OCI-LY1 (cell line): ENCODE data around the gene GDI1.

Experiments
- H2AFZ ChIP-seq: fragments of 200-600 bp; sonication (generic), shearing (Covaris generic); 2 replicates; pipeline ENCODE4 v1.6.0; 2014; ENCODE audit warnings: antibody characterized with exemption, mild to moderate bottlenecking, low read length
- H3F3A ChIP-seq: fragments of 200-600 bp; sonication (generic), shearing (Covaris generic); 2 replicates; pipeline ENCODE4 v1.6.0; 2014; ENCODE audit warnings: mild to moderate bottlenecking, antibody characterized with exemption, low read length, moderate library complexity; ENCODE audit not compliant: insufficient read depth
- H3K27ac ChIP-seq: fragments of 200-600 bp; sonication (generic); 2 replicates; pipeline ENCODE4 v1.5.1; 2014; ENCODE audit warnings: low read length, mixed run types, mild to moderate bottlenecking, low read depth; ENCODE audit not compliant: poor library complexity, severe bottlenecking
- H3K27me3 ChIP-seq: fragments of 200-600 bp; sonication (generic); 2 replicates; pipeline ENCODE4 v1.6.0; 2014; ENCODE audit warnings: antibody characterized with exemption, mild to moderate bottlenecking, low read length, moderate library complexity; ENCODE audit not compliant: insufficient read depth
- H3K36me3 ChIP-seq: fragments of 200-600 bp; sonication (generic); 2 replicates; pipeline ENCODE4 v1.6.1; 2014; ENCODE audit warnings: mild to moderate bottlenecking, antibody characterized with exemption, low read length, moderate library complexity, mixed read lengths; ENCODE audit not compliant: insufficient read depth
- H3K4me1 ChIP-seq: fragments of 200-600 bp; sonication (generic); 2 replicates; pipeline ENCODE4 v1.5.1; 2014; ENCODE audit warnings: mild to moderate bottlenecking, low read length, moderate library complexity; ENCODE audit not compliant: insufficient read depth, severe bottlenecking
- H3K4me2 ChIP-seq: fragments of 200-600 bp; sonication (generic), shearing (Covaris generic); 2 replicates; pipeline ENCODE4 v1.6.1; 2014; ENCODE audit warnings: low read length
- H3K4me3 ChIP-seq: fragments of 200-600 bp; sonication (generic); 2 replicates; pipeline ENCODE4 v1.5.1; 2014; ENCODE audit warnings: low read length, low read depth, mild to moderate bottlenecking, mixed read lengths; ENCODE audit not compliant: poor library complexity, severe bottlenecking
- H3K79me2 ChIP-seq: fragments of 200-600 bp; shearing (Covaris generic); 2 replicates; pipeline ENCODE4 v1.6.1; 2016; ENCODE audit warnings: mixed run types, low read length, mixed read lengths; ENCODE audit not compliant: insufficient read depth
- H3K9ac ChIP-seq: fragments of 200-600 bp; sonication (generic), shearing (Covaris generic); 2 replicates; pipeline ENCODE4 v1.6.1; 2014; ENCODE audit warnings: mild to moderate bottlenecking, low read length, mixed read lengths
- H3K9me2 ChIP-seq: fragments of 200-600 bp; sonication (generic), shearing (Covaris generic); 2 replicates; pipeline ENCODE4 v1.6.1; 2014; ENCODE audit warnings: low read depth, mild to moderate bottlenecking, low read length, mixed read lengths
- H3K9me3 ChIP-seq: fragments of 200-600 bp; shearing (Covaris generic); 2 replicates; pipeline ENCODE4 v1.6.1; 2014; ENCODE audit warnings: low read length, mixed read lengths
- H4K20me1 ChIP-seq: fragments of 200-600 bp; sonication (generic), shearing (Covaris generic); 2 replicates; pipeline ENCODE4 v1.6.0; 2016; ENCODE audit warnings: mild to moderate bottlenecking, low read length; ENCODE audit not compliant: insufficient read depth
- EZH2 ChIP-seq: fragments of 200-600 bp; sonication (generic), shearing (Covaris generic); IDR thresholded peaks from 2 replicates; pipeline ENCODE4 v1.8.0; 2017; ENCODE audit warnings: borderline replicate concordance, mixed run types, mild to moderate bottlenecking, antibody characterized with exemption, low read length, moderate library complexity, mixed read lengths
- TF ChIP-seq, protein P1 (sequence below): fragments of 200-600 bp; sonication (generic), shearing (Covaris generic); IDR thresholded peaks from 2 replicates; pipeline ENCODE4 v1.5.1; 2017; ENCODE audit warnings: mild to moderate bottlenecking, antibody characterized with exemption, low read length, moderate library complexity, mixed read lengths

GDI1 gene

GRCh38 chrX:154429711-154430110 is 7.2 kb upstream of the GDI1 start:
- peak overlapping the region; percentile 87; the same call in 1 of the 2 replicates for H3K9ac ChIP-seq
- H3K9me3 ChIP-seq: no peaks in the 10 kb centered on the region
- no peaks in the 10 kb centered on the region for H3K27me3 ChIP-seq
- no peaks in the 10 kb centered on the region for H4K20me1 ChIP-seq
- H2AFZ ChIP-seq: no peak overlapping the region
- H3K4me3 ChIP-seq: peak overlapping the region; percentile 85
- H3K27ac ChIP-seq: no peak overlapping the region
- H3K4me1 ChIP-seq: peaks cover 16% of the 10 kb centered on the region
- H3K9me2 ChIP-seq: no peaks in the 10 kb centered on the region
- H3K4me2 ChIP-seq: peak overlapping the region; percentile 98
- TF ChIP-seq EZH2: no peak
- TF ChIP-seq, protein P1, sequence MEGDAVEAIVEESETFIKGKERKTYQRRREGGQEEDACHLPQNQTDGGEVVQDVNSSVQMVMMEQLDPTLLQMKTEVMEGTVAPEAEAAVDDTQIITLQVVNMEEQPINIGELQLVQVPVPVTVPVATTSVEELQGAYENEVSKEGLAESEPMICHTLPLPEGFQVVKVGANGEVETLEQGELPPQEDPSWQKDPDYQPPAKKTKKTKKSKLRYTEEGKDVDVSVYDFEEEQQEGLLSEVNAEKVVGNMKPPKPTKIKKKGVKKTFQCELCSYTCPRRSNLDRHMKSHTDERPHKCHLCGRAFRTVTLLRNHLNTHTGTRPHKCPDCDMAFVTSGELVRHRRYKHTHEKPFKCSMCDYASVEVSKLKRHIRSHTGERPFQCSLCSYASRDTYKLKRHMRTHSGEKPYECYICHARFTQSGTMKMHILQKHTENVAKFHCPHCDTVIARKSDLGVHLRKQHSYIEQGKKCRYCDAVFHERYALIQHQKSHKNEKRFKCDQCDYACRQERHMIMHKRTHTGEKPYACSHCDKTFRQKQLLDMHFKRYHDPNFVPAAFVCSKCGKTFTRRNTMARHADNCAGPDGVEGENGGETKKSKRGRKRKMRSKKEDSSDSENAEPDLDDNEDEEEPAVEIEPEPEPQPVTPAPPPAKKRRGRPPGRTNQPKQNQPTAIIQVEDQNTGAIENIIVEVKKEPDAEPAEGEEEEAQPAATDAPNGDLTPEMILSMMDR: no peak
- peaks cover 15% of the 10 kb centered on the region; the same call in 1 of the 2 replicates for H3K36me3 ChIP-seq
- no peaks in the 10 kb centered on the region for H3K79me2 ChIP-seq
- H3F3A ChIP-seq: no peaks in the 10 kb centered on the region

DNA sequence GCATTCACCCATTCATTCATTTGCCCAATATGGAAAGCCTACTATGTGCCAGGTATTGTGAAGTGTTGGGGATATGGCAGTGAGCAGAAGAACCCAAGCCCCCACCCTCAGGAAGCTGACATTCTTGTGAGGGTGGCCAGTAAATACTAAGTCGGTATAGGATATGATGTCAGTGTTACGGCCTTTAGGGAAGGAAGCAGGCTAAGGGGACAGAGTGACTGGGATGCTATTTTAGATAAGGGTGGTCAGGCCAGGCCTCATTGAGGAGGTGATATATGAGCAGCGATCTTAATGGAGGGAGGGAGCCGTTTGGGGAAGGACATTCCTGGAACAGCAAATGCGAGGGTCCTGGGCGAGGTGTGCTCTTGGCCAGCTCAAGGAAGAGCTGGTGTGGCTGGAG is 6.5 kb upstream of the GDI1 start:
- Histone ChIP-seq H3K9ac (no peak overlapping the region), H3K27me3 (no peaks in the 10 kb centered on the region), H3K79me2 (no peaks in the 10 kb centered on the region), H3K4me3 (no peak overlapping the region), H2AFZ (no peak overlapping the region), H3K27ac (no peak overlapping the region), H3F3A (no peaks in the 10 kb centered on the region), H3K4me1 (peaks cover 16% of the 10 kb centered on the region), H3K36me3 (peaks cover 21% of the 10 kb centered on the region; the same call in 1 of the 2 replicates), H4K20me1 (no peaks in the 10 kb centered on the region), H3K9me2 (no peaks in the 10 kb centered on the region), H3K4me2 (no peak overlapping the region), H3K9me3 (no peaks in the 10 kb centered on the region)
- TF ChIP-seq, protein P1: no peak
- no peak for TF ChIP-seq EZH2

- Histone ChIP-seq H2AFZ (no peak overlapping the region), H3F3A (no peaks in the 10 kb centered on the region), H3K4me1 (peaks cover 18% of the 10 kb centered on the region), H3K9me3 (no peaks in the 10 kb centered on the region), H3K9ac (no peak overlapping the region), H3K36me3 (peaks cover 22% of the 10 kb centered on the region; the same call in 1 of the 2 replicates), H3K27me3 (no peaks in the 10 kb centered on the region), H3K4me3 (no peak overlapping the region), H4K20me1 (no peaks in the 10 kb centered on the region), H3K27ac (no peak overlapping the region), H3K79me2 (no peaks in the 10 kb centered on the region), H3K4me2 (no peak overlapping the region), H3K9me2 (no peaks in the 10 kb centered on the region)
- no peak for TF ChIP-seq EZH2
- TF ChIP-seq, protein P1: no peak
These were observed 6.0 kb upstream of the GDI1 start for GRCh38 chrX:154430916-154431315.
